PC-3 (cell line): ENCODE measurements around the gene PTDSS2. TPM values are rescaled to one million over a fixed set of nuclear protein-coding genes. Genes with fewer than 3 reads are reported as not detected.

Experiments
- ATAC-seq: fragments of 200-7000 bp; cut with Tn5 transposase; 2 replicates; pipeline ENCODE4 v1.9.1; 2020; ENCODE audit warnings: mild to moderate bottlenecking, moderate library complexity
- BruUV-seq: library from RNA; stranded (reverse); fragments of 400-500 nt; replicated peaks from 2 replicates; lab custom pipeline; 2021; lab: Mats Ljungman, UMichigan
- CTCF ChIA-PET: fragments of 300-600 bp; sonication (Branson Sonifier 250); formaldehyde crosslinking; loops from one replicate; lab custom pipeline; 2022; ENCODE audit warnings: antibody characterized with exemption; lab: Charles Lee
- POLR2A ChIA-PET: fragments of 300-600 bp; sonication (Branson Sonifier 250); formaldehyde crosslinking; loops from one replicate; lab custom pipeline; 2022; ENCODE audit warnings: antibody characterized with exemption; ENCODE audit not compliant: unreplicated experiment; lab: Charles Lee
- DNase-seq: peaks from one replicate; pipeline ENCODE4 v3.0.0-alpha.2; 2015
- H2AFZ ChIP-seq: fragments of 300-600 bp; sonication (generic); 2 replicates; pipeline ENCODE4 v1.6.0; 2016; ENCODE audit warnings: antibody characterized with exemption, low read length
- H3F3A ChIP-seq: fragments of 300-600 bp; sonication (generic); one replicate; pipeline ENCODE4 v1.6.0; 2017; ENCODE audit warnings: antibody characterized with exemption, low read length, control low read depth, mild to moderate bottlenecking; ENCODE audit not compliant: unreplicated experiment
- H3K27ac ChIP-seq: fragments of 300-600 bp; sonication (generic); 2 replicates; pipeline ENCODE4 v1.5.1; 2016; ENCODE audit warnings: mild to moderate bottlenecking, low read length
- H3K27me3 ChIP-seq: fragments of 300-600 bp; sonication (generic); 2 replicates; pipeline ENCODE4 v1.6.1; 2016; ENCODE audit warnings: low read length, mixed read lengths
- H3K36me3 ChIP-seq: fragments of 300-600 bp; sonication (generic); 2 replicates; pipeline ENCODE4 v1.6.1; 2016; ENCODE audit warnings: low read depth, mixed run types, low read length, mixed read lengths
- H3K4me1 ChIP-seq: fragments of 300-600 bp; sonication (generic); 2 replicates; pipeline ENCODE4 v1.5.1; 2016; ENCODE audit warnings: low read length; ENCODE audit not compliant: insufficient read depth
- H3K4me2 ChIP-seq: fragments of 300-600 bp; sonication (generic); 2 replicates; pipeline ENCODE4 v1.6.0; 2016; ENCODE audit warnings: low read length
- H3K4me3 ChIP-seq: fragments of 300-600 bp; sonication (generic); 2 replicates; pipeline ENCODE4 v1.5.1; 2016; ENCODE audit warnings: mild to moderate bottlenecking, low read length, mixed read lengths
- H3K79me2 ChIP-seq: fragments of 300-600 bp; sonication (generic); 2 replicates; pipeline ENCODE4 v1.6.1; 2017; ENCODE audit warnings: low read length, mixed read lengths
- H3K9ac ChIP-seq: fragments of 300-600 bp; sonication (generic); 2 replicates; pipeline ENCODE4 v1.6.0; 2016; ENCODE audit warnings: mild to moderate bottlenecking, low read length
- H3K9me2 ChIP-seq: fragments of 300-600 bp; sonication (generic); replicated peaks from 2 replicates; pipeline ENCODE4 v1.6.1; 2016; ENCODE audit warnings: mixed run types, low read length, mixed read lengths
- H3K9me3 ChIP-seq: fragments of 300-600 bp; sonication (generic); 2 replicates; pipeline ENCODE4 v1.6.1; 2016; ENCODE audit warnings: low read length, mixed read lengths
- H4K20me1 ChIP-seq: fragments of 300-600 bp; sonication (generic); 2 replicates; pipeline ENCODE4 v1.6.1; 2016; ENCODE audit warnings: low read length, mixed read lengths
- EZH2 ChIP-seq: fragments of 300-600 bp; sonication (generic); IDR thresholded peaks from one replicate; pipeline ENCODE4 v1.6.1; 2017; ENCODE audit warnings: antibody characterized with exemption, mild to moderate bottlenecking, low read length; ENCODE audit not compliant: unreplicated experiment
- EZH2phosphoT487 ChIP-seq: fragments of 300-600 bp; sonication (generic); IDR thresholded peaks from 2 replicates; pipeline ENCODE4 v1.6.1; 2018; ENCODE audit warnings: mild to moderate bottlenecking, antibody characterized with exemption, low read length, borderline replicate concordance
- intact Hi-C: fragments of 100-400 bp; cut with micrococcal nuclease; formaldehyde crosslinking; loops from 2 replicates; pipeline ENCODE4 v1.9.0; 2023
- total RNA-seq: library from RNA; depleted of rRNA; stranded (reverse); fragments of >200 nt; gene quantifications from 2 replicates; pipeline ENCODE4 v1.2.3, GENCODE V29; 2014
- TF ChIP-seq, protein P1 (sequence below): fragments of 300-600 bp; sonication (generic); conservative IDR thresholded peaks from 2 replicates; pipeline ENCODE4 v1.5.1; 2017; ENCODE audit warnings: antibody characterized with exemption, low read depth, mild to moderate bottlenecking, low read length

PTDSS2 gene
- total RNA-seq, 1 experiment from 2014 or later: 53.0 TPM

DNA sequence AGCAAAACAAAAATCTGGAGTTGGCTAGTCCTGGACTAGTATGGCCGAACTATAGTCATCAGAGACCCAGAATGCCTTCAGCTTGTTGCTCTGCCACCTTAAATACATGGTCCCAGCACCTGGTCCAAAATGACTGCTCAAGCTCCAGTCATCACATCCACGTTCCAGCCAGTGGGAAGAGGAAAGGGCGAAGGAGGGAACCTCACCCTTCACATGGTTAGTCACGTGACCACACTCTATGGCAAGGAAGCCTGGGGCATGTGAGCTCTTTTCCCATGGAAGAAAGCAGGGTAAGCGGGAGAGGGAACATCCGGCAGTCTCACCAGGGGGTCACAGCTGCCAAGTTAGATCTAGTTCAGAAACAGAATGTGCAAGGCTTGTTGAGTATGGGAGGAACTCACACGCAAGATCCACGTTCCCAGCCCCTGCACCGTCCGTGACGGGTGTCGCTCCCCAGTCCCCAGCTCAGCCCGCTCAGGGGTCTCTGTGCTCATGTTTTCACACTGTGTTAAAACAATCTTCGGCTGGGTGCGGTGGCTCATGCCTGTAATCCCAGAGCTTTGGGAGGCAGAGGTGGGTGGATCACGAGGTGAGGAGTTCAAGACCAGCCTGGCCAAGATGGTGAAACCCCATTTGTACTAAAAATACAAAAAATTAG, 6.4 kb upstream of the PTDSS2 start:
- intact Hi-C loops: loop anchor here (2.0 to 10.0 kb wide), 3 partner anchors 49 to 139 kb away; partner anchors contain the start of genes B4GALNT4, IFITM2 and PKP3
- Histone ChIP-seq H3K4me3 (no peak overlapping the region), H3K27me3 (no peaks in the 10 kb centered on the region), H3K4me1 (peaks cover 17% of the 10 kb centered on the region), H3K9me2 (no peaks in the 10 kb centered on the region), H3K79me2 (0 out of 2 replicates have a peak, but pooled peaks cover 17% of the 10 kb centered on the region), H2AFZ (no peak overlapping the region), H3K27ac (no peak overlapping the region), H3K36me3 (no peaks in the 10 kb centered on the region), H4K20me1 (no peaks in the 10 kb centered on the region), H3K4me2 (no peak overlapping the region), H3K9ac (no peak overlapping the region), H3K9me3 (no peaks in the 10 kb centered on the region), H3F3A (no peaks in the 10 kb centered on the region)
- no peak for TF ChIP-seq EZH2phosphoT487
- TF ChIP-seq, protein P1, sequence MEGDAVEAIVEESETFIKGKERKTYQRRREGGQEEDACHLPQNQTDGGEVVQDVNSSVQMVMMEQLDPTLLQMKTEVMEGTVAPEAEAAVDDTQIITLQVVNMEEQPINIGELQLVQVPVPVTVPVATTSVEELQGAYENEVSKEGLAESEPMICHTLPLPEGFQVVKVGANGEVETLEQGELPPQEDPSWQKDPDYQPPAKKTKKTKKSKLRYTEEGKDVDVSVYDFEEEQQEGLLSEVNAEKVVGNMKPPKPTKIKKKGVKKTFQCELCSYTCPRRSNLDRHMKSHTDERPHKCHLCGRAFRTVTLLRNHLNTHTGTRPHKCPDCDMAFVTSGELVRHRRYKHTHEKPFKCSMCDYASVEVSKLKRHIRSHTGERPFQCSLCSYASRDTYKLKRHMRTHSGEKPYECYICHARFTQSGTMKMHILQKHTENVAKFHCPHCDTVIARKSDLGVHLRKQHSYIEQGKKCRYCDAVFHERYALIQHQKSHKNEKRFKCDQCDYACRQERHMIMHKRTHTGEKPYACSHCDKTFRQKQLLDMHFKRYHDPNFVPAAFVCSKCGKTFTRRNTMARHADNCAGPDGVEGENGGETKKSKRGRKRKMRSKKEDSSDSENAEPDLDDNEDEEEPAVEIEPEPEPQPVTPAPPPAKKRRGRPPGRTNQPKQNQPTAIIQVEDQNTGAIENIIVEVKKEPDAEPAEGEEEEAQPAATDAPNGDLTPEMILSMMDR: no peak
- no peak for TF ChIP-seq EZH2
- no TSS peak for BruUV-seq
- ChIA-PET CTCF (no interaction called here), POLR2A (no interaction called here)
- ATAC-seq (no peak), DNase-seq (peak; percentile 8)

DNA sequence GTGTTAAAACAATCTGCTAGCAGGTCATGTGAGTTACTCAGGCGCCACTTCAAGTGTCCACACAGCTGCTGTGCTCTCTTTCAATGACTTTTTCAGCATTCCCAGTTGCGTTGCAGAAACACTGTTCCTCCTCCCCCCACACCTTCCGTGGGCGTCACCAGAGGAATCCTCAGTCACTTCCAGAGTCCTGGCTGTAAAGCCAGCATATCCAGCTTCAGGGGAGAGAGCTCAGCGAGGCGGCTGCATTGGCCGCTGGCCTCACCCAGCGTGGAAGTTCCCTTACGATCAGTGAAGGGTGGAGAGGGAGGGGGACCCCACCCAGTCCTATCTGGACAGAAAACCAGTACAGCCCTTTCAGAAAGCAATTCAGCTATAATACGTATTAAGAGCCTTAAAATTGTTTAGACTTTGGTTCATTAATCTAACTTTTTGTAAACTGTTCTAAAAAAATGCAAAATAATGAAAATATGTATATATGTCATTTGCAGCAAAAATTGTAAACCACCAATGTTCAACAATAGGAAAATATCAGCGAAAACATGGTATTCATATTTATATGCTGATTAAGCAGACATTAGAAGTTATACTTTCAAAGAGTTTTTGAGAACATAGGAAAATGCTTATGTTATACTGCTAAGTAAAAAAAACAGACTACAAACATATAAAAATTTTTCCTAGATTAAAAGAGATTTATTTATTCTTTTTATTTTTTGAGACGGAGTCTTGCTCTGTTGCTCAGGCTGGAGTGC, 5.5 kb upstream of the PTDSS2 start:
- Histone ChIP-seq H2AFZ (peak overlapping the region; percentile 82), H3F3A (no peaks in the 10 kb centered on the region), H4K20me1 (no peaks in the 10 kb centered on the region), H3K4me1 (peaks cover 26% of the 10 kb centered on the region), H3K4me2 (peak overlapping the region; percentile 80), H3K9me3 (no peaks in the 10 kb centered on the region), H3K27ac (no peak overlapping the region), H3K79me2 (peaks cover 22% of the 10 kb centered on the region), H3K36me3 (no peaks in the 10 kb centered on the region), H3K27me3 (no peaks in the 10 kb centered on the region), H3K9ac (no peak overlapping the region), H3K4me3 (peak overlapping the region; percentile 40), H3K9me2 (no peaks in the 10 kb centered on the region)
- intact Hi-C loops: loop anchor here (2.0 to 10.0 kb wide), 3 partner anchors 50 to 140 kb away; partner anchors contain the start of genes B4GALNT4, IFITM2 and PKP3
- peak; percentile 52 for DNase-seq
- ChIA-PET POLR2A (no interaction called here), CTCF (no interaction called here)
- ATAC-seq: peak; percentile 16
- TF ChIP-seq, protein P1: no peak
- no peak for TF ChIP-seq EZH2
- TF ChIP-seq EZH2phosphoT487: no peak
- BruUV-seq: no TSS peak
